Adrenal gland (tissue), 12 donors: Measurements from ENCODE around the gene SLC26A6. TPM values are rescaled to one million over a fixed set of nuclear protein-coding genes. Genes with fewer than 3 reads are reported as not detected.

ENCODE experiments used
- DNase-seq, 7 donors: peaks; one replicate each; pipeline ENCODE4 v3.0.0-alpha.2; 2019 to 2020
- H3K27ac ChIP-seq, 5 donors: fragments of 200-600 bp; sonication (generic) in 4 of 5; 1 replicate in 3 of 5; 2 replicates in 2 of 5; pipeline versions ENCODE4 v1.5.1 to v1.8.0; 2016 to 2020; ENCODE audit warnings: mild to moderate bottlenecking in 1 of 5
- H3K27me3 ChIP-seq: fragments of 200-600 bp; 2 replicates; pipeline ENCODE4 v1.8.0; 2021
- H3K36me3 ChIP-seq, 2 donors: fragments of 200-600 bp; replicated peaks in 1 of 2; 1 replicate in 1 of 2; 2 replicates in 1 of 2; pipeline versions ENCODE4 v1.5.1 to v1.8.0; 2018 to 2022
- H3K4me1 ChIP-seq, 2 donors: fragments of 200-600 bp; replicated peaks in 1 of 2; 1 replicate in 1 of 2; 2 replicates in 1 of 2; pipeline versions ENCODE4 v1.5.1 to v1.8.0; 2018 to 2021
- H3K4me3 ChIP-seq, 4 donors: fragments of 200-600 bp; sonication (generic) in 3 of 4; one replicate each; pipeline ENCODE4 v1.5.1; 2016 to 2018
- H3K9me3 ChIP-seq, 3 donors: fragments of 200-600 bp; sonication (generic) in 1 of 3; replicated peaks in 1 of 3; 1 replicate in 2 of 3; 2 replicates in 1 of 3; pipeline versions ENCODE4 v1.5.1 to v1.8.0; 2016 to 2021
- CTCF ChIP-seq, 6 experiments: fragments of 450-650 bp in 4 of 6; fragments of 200-600 bp in 2 of 6; sonication (generic) in 1 of 6; IDR thresholded peaks; 1 replicate in 5 of 6; 2 replicates in 1 of 6; pipeline versions ENCODE4 v1.5.1 to v1.8.0; 2016 to 2021; ENCODE audit warnings: antibody characterized with exemption in 6 of 6, mild to moderate bottlenecking in 2 of 6, moderate library complexity in 1 of 6
- POLR2A ChIP-seq, 2 donors: fragments of 450-650 bp; IDR thresholded peaks; one replicate each; pipeline ENCODE4 v1.6.1; 2017; ENCODE audit warnings: antibody characterized with exemption in 2 of 2, mild to moderate bottlenecking in 2 of 2, moderate library complexity in 1 of 2
- WGBS, 4 donors: extraction: QIAGEN DNeasy Blood & Tissue Kit in 2 of 4; methylation state at CpG; one replicate each; pipeline versions ENCODE4 v1.1.5 to v1.1.7; 2013 to 2017; 5-methylcytosine and 5-hydroxymethylcytosine counted together
- intact Hi-C, 2 donors: fragments of 100-400 bp; cut with DNase I; formaldehyde crosslinking; loops; one replicate each; pipeline versions ENCODE4 v1.14.1 to v1.15.0; 2022 to 2023
- polyA plus RNA-seq, 3 donors: library from polyadenylated mRNA; stranded (reverse); fragments of 200-250 nt in 2 of 3; fragments of 350-450 nt in 1 of 3; fragmentation: Illumina TruSeq in 1 of 3; extraction: RNeasy Lipid Tissue Mini Kit (QIAGEN cat#74804) in 1 of 3; gene quantifications; one replicate each; pipeline ENCODE4 v1.2.3, GENCODE V29; 2013 to 2014
- total RNA-seq, 9 donors: library from RNA; depleted of rRNA in 4 of 9; stranded (reverse); fragments of >200 nt in 4 of 9; fragments of 120-200 nt in 1 of 9; fragmentation: NEBNext Ultra II Directional in 1 of 9; extraction: Animal tissue kit (Norgen Biotek cat#: 25700) in 1 of 9; gene quantifications; one replicate each; pipeline versions ENCODE4 v1.1.0 to v1.2.4, GENCODE V29; 2013 to 2023
- donor health status: healthy with polysubstance abuse.
- donor health status: Bipolar disorder and iron deficiency.
- donor health status: DM: yes; HTN: yes; CAD: no.
- donor health status: DM: no; HTN: no; CAD: no.
- donor health status: DM: no; HTN: no; CAD: no.
- donor health status: DM: yes; HTN: yes; CAD: no.

Gene SLC26A6
- total and polyA plus RNA-seq, 12 donors = 7.8 to 47.2 (median 17.6) TPM

GRCh38 chr3:48593337-48593736, 41.9 kb downstream of the SLC26A6 start:
- intact Hi-C loops = no loop called here
- 92 to 97% (median 93%) methylated on average over 6 to 9 of the region's 9 CpGs for WGBS, 4 donors
- DNase-seq = no peak
- no peaks in the 10 kb centered on the region for H3K27me3 ChIP-seq
- H3K4me1 ChIP-seq = peaks cover 8 to 12% of the 10 kb centered on the region in 2 donors
- no peak overlapping the region for H3K27ac ChIP-seq
- TF ChIP-seq POLR2A (IDR thresholded peaks at IDR 0.05) = no peak
- no peak for TF ChIP-seq CTCF (IDR thresholded peaks at IDR 0.05)
- H3K4me3 ChIP-seq = no peak overlapping the region
- no peaks in the 10 kb centered on the region for H3K9me3 ChIP-seq
- peaks cover 0 to 2% of the 10 kb centered on the region in 2 donors for H3K36me3 ChIP-seq

GRCh38 chr3:48592519-48593087, 42.7 kb downstream of the SLC26A6 start:
- no peaks in the 10 kb centered on the region for H3K36me3 ChIP-seq
- WGBS, 4 donors = 87 to 91% (median 89%) methylated on average over 15 to 21 of the region's 21 CpGs
- H3K27me3 ChIP-seq = no peaks in the 10 kb centered on the region
- DNase-seq = no peak
- H3K27ac ChIP-seq = no peak overlapping the region
- H3K9me3 ChIP-seq = no peaks in the 10 kb centered on the region
- H3K4me1 ChIP-seq = peaks cover 8 to 12% of the 10 kb centered on the region in 2 donors
- intact Hi-C loops = no loop called here
- TF ChIP-seq POLR2A (IDR thresholded peaks at IDR 0.05) (no peak), CTCF (IDR thresholded peaks at IDR 0.05) (no peak)
- H3K4me3 ChIP-seq = no peak overlapping the region

GRCh38 chr3:48591886-48592518, 43.3 kb downstream of the SLC26A6 start:
- intact Hi-C loops = no loop called here
- no peaks in the 10 kb centered on the region for H3K27me3 ChIP-seq
- no peaks in the 10 kb centered on the region for H3K36me3 ChIP-seq
- no peak for TF ChIP-seq CTCF (IDR thresholded peaks at IDR 0.05)
- TF ChIP-seq POLR2A (IDR thresholded peaks at IDR 0.05) = no peak
- WGBS, 4 donors = 80 to 95% (median 91%) methylated on average over 11 to 22 of the region's 22 CpGs
- no peak overlapping the region for H3K27ac ChIP-seq
- no peak overlapping the region for H3K4me3 ChIP-seq
- H3K4me1 ChIP-seq = peaks cover 8 to 12% of the 10 kb centered on the region in 2 donors
- no peaks in the 10 kb centered on the region for H3K9me3 ChIP-seq
- no peak for DNase-seq

GRCh38 chr3:48591436-48591835, 43.8 kb downstream of the SLC26A6 start:
- no peaks in the 10 kb centered on the region for H3K36me3 ChIP-seq
- no peak overlapping the region for H3K27ac ChIP-seq
- no peaks in the 10 kb centered on the region for H3K27me3 ChIP-seq
- no peaks in the 10 kb centered on the region for H3K9me3 ChIP-seq
- H3K4me1 ChIP-seq = peaks cover 8 to 12% of the 10 kb centered on the region in 2 donors
- WGBS, 4 donors = 85 to 96% (median 91%) methylated on average over 6 to 14 of the region's 14 CpGs
- TF ChIP-seq CTCF (IDR thresholded peaks at IDR 0.05) (no peak), POLR2A (IDR thresholded peaks at IDR 0.05) (no peak)
- no peak overlapping the region for H3K4me3 ChIP-seq
- intact Hi-C loops = no loop called here
- DNase-seq = no peak
